GM23338 (cell line): Measurements from ENCODE around the gene FGF2. TPM values are rescaled to one million over a fixed set of nuclear protein-coding genes. Genes with fewer than 3 reads are reported as not detected.

ENCODE experiments used
- ATAC-seq: fragments of 200-7000 bp; cut with Tn5 transposase; 3 replicates; pipeline ENCODE4 v1.9.1; 2020
- DNase-seq: peaks from one replicate; pipeline ENCODE4 v3.0.0-alpha.2; 2015; ENCODE audit warnings: low spot score
- H2AFZ ChIP-seq: fragments of 200-600 bp; sonication (generic); 2 replicates; pipeline ENCODE4 v1.8.0; 2016; ENCODE audit warnings: antibody characterized with exemption, mild to moderate bottlenecking, moderate library complexity
- H3F3A ChIP-seq: fragments of 200-600 bp; sonication (generic); replicated peaks from 2 replicates; pipeline ENCODE4 v1.8.0; 2017; ENCODE audit warnings: antibody characterized with exemption, mixed run types, low read depth
- H3K27ac ChIP-seq: fragments of 200-600 bp; sonication (generic); 2 replicates; pipeline ENCODE4 v1.6.1; 2016; ENCODE audit warnings: low read depth
- H3K27me3 ChIP-seq: fragments of 200-600 bp; sonication (generic); 2 replicates; pipeline ENCODE4 v1.8.0; 2016; ENCODE audit warnings: mild to moderate bottlenecking, mixed run types, moderate library complexity; ENCODE audit not compliant: insufficient read depth
- H3K36me3 ChIP-seq: fragments of 200-600 bp; sonication (generic); 2 replicates; pipeline ENCODE4 v1.8.0; 2016; ENCODE audit warnings: mild to moderate bottlenecking; ENCODE audit not compliant: insufficient read depth
- H3K4me1 ChIP-seq: fragments of 200-600 bp; sonication (generic); 2 replicates; pipeline ENCODE4 v1.8.0; 2016; ENCODE audit warnings: mild to moderate bottlenecking, moderate library complexity; ENCODE audit not compliant: insufficient read depth
- H3K4me2 ChIP-seq: fragments of 200-600 bp; sonication (generic); 2 replicates; pipeline ENCODE4 v1.7.1; 2017; ENCODE audit warnings: mixed run types
- H3K4me3 ChIP-seq: fragments of 200-600 bp; sonication (generic); 2 replicates; pipeline ENCODE4 v1.6.1; 2016; ENCODE audit warnings: mixed run types
- H3K79me2 ChIP-seq: fragments of 200-600 bp; sonication (generic); replicated peaks from 2 replicates; pipeline ENCODE4 v1.8.0; 2017; ENCODE audit warnings: mild to moderate bottlenecking; ENCODE audit not compliant: insufficient read depth
- H3K9me2 ChIP-seq: fragments of 200-600 bp; sonication (generic); 2 replicates; pipeline ENCODE4 v1.8.0; 2017; ENCODE audit not compliant: insufficient read depth
- H4K20me1 ChIP-seq: fragments of 200-600 bp; sonication (generic); replicated peaks from 2 replicates; pipeline ENCODE4 v1.8.0; 2017; ENCODE audit warnings: mild to moderate bottlenecking; ENCODE audit not compliant: insufficient read depth
- H3K27ac Mint-ChIP-seq: 2 replicates; pipeline ENCODE4 v1.8.0; 2020; ENCODE audit warnings: inconsistent platforms, mild to moderate bottlenecking, moderate library complexity, mixed read lengths
- H3K27me3 Mint-ChIP-seq: 3 replicates; pipeline ENCODE4 v1.8.0; 2022; ENCODE audit warnings: low read depth, mild to moderate bottlenecking, moderate library complexity, mixed read lengths, inconsistent platforms; ENCODE audit not compliant: insufficient read depth, poor library complexity
- H3K36me3 Mint-ChIP-seq: 3 replicates; pipeline ENCODE4 v1.8.0; 2021; ENCODE audit warnings: low read depth, mild to moderate bottlenecking, inconsistent platforms, moderate library complexity, mixed read lengths
- H3K4me1 Mint-ChIP-seq: 3 replicates; pipeline ENCODE4 v1.8.0; 2020; ENCODE audit warnings: mild to moderate bottlenecking, inconsistent platforms, mixed read lengths
- H3K4me3 Mint-ChIP-seq: 3 replicates; pipeline ENCODE4 v1.8.0; 2021; ENCODE audit warnings: moderate library complexity, mild to moderate bottlenecking, inconsistent platforms, mixed read lengths
- H3K9me3 Mint-ChIP-seq: 3 replicates; pipeline ENCODE4 v1.8.0; 2020; ENCODE audit warnings: moderate library complexity, mild to moderate bottlenecking, inconsistent platforms, mixed read lengths
- ETS1 ChIP-seq: IDR thresholded peaks from 2 replicates; pipeline ENCODE4 v1.6.1; 2016; ENCODE audit warnings: antibody characterized with exemption
- EZH2 ChIP-seq: fragments of 200-600 bp; sonication (generic); IDR thresholded peaks from one replicate; pipeline ENCODE4 v1.8.0; 2017; ENCODE audit warnings: antibody characterized with exemption, mild to moderate bottlenecking, low read depth; ENCODE audit not compliant: unreplicated experiment
- EZH2phosphoT487 ChIP-seq: fragments of 200-600 bp; sonication (generic); IDR thresholded peaks from one replicate; pipeline ENCODE4 v1.8.1; 2018; ENCODE audit warnings: antibody characterized with exemption; ENCODE audit not compliant: unreplicated experiment
- JUNB ChIP-seq: IDR thresholded peaks from one replicate; pipeline ENCODE4 v1.6.1; 2016; ENCODE audit warnings: antibody characterized with exemption; ENCODE audit not compliant: unreplicated experiment
- NANOG ChIP-seq: IDR thresholded peaks from 2 replicates; pipeline ENCODE4 v1.6.1; 2016; ENCODE audit warnings: antibody characterized with exemption, borderline replicate concordance
- REST ChIP-seq: IDR thresholded peaks from one replicate; pipeline ENCODE4 v1.6.1; 2018; ENCODE audit warnings: antibody characterized with exemption; ENCODE audit not compliant: unreplicated experiment
- STAT1 ChIP-seq: IDR thresholded peaks from one replicate; pipeline ENCODE4 v1.6.1; 2016; ENCODE audit warnings: antibody characterized with exemption; ENCODE audit not compliant: unreplicated experiment
- ZNF331 ChIP-seq: fragments of 250-450 bp; sonication (Bioruptor Pico); IDR thresholded peaks from 2 replicates; pipeline ENCODE4 v1.5.0; 2020; ENCODE audit warnings: low read depth, mild to moderate bottlenecking, moderate library complexity
- ZNF462 ChIP-seq: fragments of 250-450 bp; sonication (Bioruptor Pico); IDR thresholded peaks from 2 replicates; pipeline ENCODE4 v1.5.0; 2020; ENCODE audit warnings: mild to moderate bottlenecking, moderate library complexity
- polyA plus RNA-seq: library from polyadenylated mRNA; unstranded; fragments of >200 nt; fragmentation: Nextera tagmentation; extraction: Ambion mirVana; gene quantifications from 2 replicates; pipeline ENCODE4 v1.2.1, GENCODE V29; 2016
- total RNA-seq: library from RNA; depleted of rRNA; stranded (reverse); fragments of >200 nt; shearing (Covaris generic); gene quantifications from 2 replicates; pipeline ENCODE4 v1.2.3, GENCODE V29; 2014
- TF ChIP-seq, protein P1 (sequence below), 2 experiments: fragments of 200-600 bp in 1 of 2; sonication (generic) in 1 of 2; conservative IDR thresholded peaks; 2 replicates each; pipeline versions ENCODE4 v1.5.1 to v1.6.1; 2016 to 2017; ENCODE audit warnings: antibody characterized with exemption in 2 of 2, low read depth in 2 of 2, mild to moderate bottlenecking in 2 of 2, moderate library complexity in 1 of 2

FGF2 gene
- total and polyA plus RNA-seq, 2 experiments from 2014 or later = 28.3 to 84.4 TPM

GRCh38 chr4:122842392-122842791 is 15.8 kb downstream of the FGF2 start:
- Mint-ChIP-seq H3K4me1 (peaks cover 73% of the 10 kb centered on the region), H3K27me3 (peaks cover 8% of the 10 kb centered on the region), H3K27ac (no peak overlapping the region), H3K36me3 (peaks cover 78% of the 10 kb centered on the region), H3K4me3 (no peak overlapping the region), H3K9me3 (peaks cover 2% of the 10 kb centered on the region; the same call in 1 of the 3 replicates)
- TF ChIP-seq ZNF331 (CRISPR knock-in tag) (no peak), NANOG (no peak), JUNB (no peak), STAT1 (no peak), ZNF462 (CRISPR knock-in tag) (no peak), EZH2phosphoT487 (no peak), EZH2 (no peak), ETS1 (no peak), REST (no peak)
- TF ChIP-seq, protein P1, sequence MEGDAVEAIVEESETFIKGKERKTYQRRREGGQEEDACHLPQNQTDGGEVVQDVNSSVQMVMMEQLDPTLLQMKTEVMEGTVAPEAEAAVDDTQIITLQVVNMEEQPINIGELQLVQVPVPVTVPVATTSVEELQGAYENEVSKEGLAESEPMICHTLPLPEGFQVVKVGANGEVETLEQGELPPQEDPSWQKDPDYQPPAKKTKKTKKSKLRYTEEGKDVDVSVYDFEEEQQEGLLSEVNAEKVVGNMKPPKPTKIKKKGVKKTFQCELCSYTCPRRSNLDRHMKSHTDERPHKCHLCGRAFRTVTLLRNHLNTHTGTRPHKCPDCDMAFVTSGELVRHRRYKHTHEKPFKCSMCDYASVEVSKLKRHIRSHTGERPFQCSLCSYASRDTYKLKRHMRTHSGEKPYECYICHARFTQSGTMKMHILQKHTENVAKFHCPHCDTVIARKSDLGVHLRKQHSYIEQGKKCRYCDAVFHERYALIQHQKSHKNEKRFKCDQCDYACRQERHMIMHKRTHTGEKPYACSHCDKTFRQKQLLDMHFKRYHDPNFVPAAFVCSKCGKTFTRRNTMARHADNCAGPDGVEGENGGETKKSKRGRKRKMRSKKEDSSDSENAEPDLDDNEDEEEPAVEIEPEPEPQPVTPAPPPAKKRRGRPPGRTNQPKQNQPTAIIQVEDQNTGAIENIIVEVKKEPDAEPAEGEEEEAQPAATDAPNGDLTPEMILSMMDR (conservative IDR thresholded peaks at IDR 0.05; ENCODE audit: low read depth in 2 of 2) = no peak
- Histone ChIP-seq H3K27ac (peak overlapping the region; percentile 18; the same call in 1 of the 2 replicates), H3K4me2 (no peak overlapping the region), H3K79me2 (peaks cover 100% of the 10 kb centered on the region), H3K9me2 (no peaks in the 10 kb centered on the region), H3K4me3 (no peak overlapping the region), H2AFZ (no peak overlapping the region), H3K27me3 (no peaks in the 10 kb centered on the region), H3K4me1 (peaks cover 69% of the 10 kb centered on the region), H4K20me1 (peaks cover 58% of the 10 kb centered on the region), H3F3A (no peaks in the 10 kb centered on the region; the same call in 1 of the 2 replicates), H3K36me3 (peaks cover 16% of the 10 kb centered on the region)
- ATAC-seq (no peak), DNase-seq (no peak)
